ENCODE data around the gene VPS4A. TPM values are rescaled to one million over a fixed set of nuclear protein-coding genes. Genes with fewer than 3 reads are reported as not detected.

Gene VPS4A
- polyA plus RNA-seq, 1 of the 3 experiments (the other 2 are of a cell fraction), result 20.8 TPM

GRCh38 chr16:69298261-69298660, 12.9 kb upstream of the VPS4A start:
- Histone ChIP-seq H3K4me3 (ENCODE audit: low read depth in 2 of 2, low read length in 1 of 2) (no peak overlapping the region), H3K27me3 (ENCODE audit: insufficient read depth) (no peaks in the 10 kb centered on the region), H3K4me1 (ENCODE audit: control insufficient read depth in 1 of 2, insufficient read depth in 2 of 2, low read depth in 1 of 2, low read length in 1 of 2) (no peaks in the 10 kb centered on the region), H3K9ac (no peak overlapping the region), H3K9me3 (no peaks in the 10 kb centered on the region), H2AFZ (ENCODE audit: low read depth) (no peak overlapping the region), H3K4me2 (no peak overlapping the region), H3K79me2 (ENCODE audit: insufficient read depth) (0 out of 2 replicates have a peak, but pooled peaks cover 6% of the 10 kb centered on the region), H3K27ac (ENCODE audit: low read depth in 2 of 2, low read length in 1 of 2) (no peak overlapping the region), H3K9me2 (no peaks in the 10 kb centered on the region), H3F3A (replicated peaks; ENCODE audit: insufficient read depth) (no peaks in the 10 kb centered on the region), H4K20me1 (ENCODE audit: insufficient read depth) (no peaks in the 10 kb centered on the region), H3K36me3 (replicated peaks in 1 of 2; ENCODE audit: control insufficient read depth in 1 of 2, insufficient read depth in 2 of 2, low read length in 1 of 2) (peaks cover 18 to 44% of the 10 kb centered on the region in 2 experiments)
- TF ChIP-seq, protein P1, sequence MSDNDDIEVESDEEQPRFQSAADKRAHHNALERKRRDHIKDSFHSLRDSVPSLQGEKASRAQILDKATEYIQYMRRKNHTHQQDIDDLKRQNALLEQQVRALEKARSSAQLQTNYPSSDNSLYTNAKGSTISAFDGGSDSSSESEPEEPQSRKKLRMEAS (IDR thresholded peaks at IDR 0.05; ENCODE audit: low read depth), result no peak
- TF ChIP-seq, protein P2, sequence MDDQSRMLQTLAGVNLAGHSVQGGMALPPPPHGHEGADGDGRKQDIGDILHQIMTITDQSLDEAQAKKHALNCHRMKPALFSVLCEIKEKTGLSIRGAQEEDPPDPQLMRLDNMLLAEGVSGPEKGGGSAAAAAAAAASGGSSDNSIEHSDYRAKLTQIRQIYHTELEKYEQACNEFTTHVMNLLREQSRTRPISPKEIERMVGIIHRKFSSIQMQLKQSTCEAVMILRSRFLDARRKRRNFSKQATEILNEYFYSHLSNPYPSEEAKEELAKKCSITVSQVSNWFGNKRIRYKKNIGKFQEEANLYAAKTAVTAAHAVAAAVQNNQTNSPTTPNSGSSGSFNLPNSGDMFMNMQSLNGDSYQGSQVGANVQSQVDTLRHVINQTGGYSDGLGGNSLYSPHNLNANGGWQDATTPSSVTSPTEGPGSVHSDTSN (IDR thresholded peaks at IDR 0.05), result no peak
- no peak for TF ChIP-seq USF2 (IDR thresholded peaks at IDR 0.05; ENCODE audit: borderline replicate concordance, low read depth, low read length)
- no peak for TF ChIP-seq FOSL2 (IDR thresholded peaks at IDR 0.05; ENCODE audit: borderline replicate concordance, low read depth)
- TF ChIP-seq GABPA (IDR thresholded peaks at IDR 0.05; ENCODE audit: low read depth), result no peak
- no peak for TF ChIP-seq RXRA (IDR thresholded peaks at IDR 0.05; ENCODE audit: borderline replicate concordance, low read depth)
- DNase-seq, result no peak
- WGBS (ENCODE audit: low lambda C conversion rate), result 99% methylated on average over 4 of the region's 4 CpGs
- ChIA-PET CTCF (interaction anchor here (0.9 kb wide), 1 partner anchor 146 kb away, joined by 3 read pairs; no protein-coding TSS in a partner anchor), POLR2A (no interaction called here)

DNA sequence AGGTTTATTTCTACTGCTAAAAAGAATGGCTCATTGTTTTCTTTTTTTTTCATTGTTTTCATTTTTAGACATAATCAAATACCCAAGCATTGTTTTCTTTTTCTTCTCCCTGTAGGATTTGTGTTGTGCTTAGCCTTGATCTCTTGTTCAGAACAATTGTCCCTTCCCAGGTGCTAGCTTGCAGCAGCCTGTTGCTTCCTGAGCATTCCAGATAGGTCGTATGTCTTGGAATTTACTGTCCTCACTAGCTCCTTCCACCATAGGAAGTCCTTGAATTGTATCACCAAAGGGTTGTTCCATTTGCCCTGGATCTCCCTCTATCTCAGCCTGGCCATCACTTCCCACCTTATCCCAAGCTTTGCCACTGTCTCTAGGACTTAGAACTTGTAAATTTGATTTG, 10.0 kb upstream of the VPS4A start:
- CTCF ChIA-PET, result interaction anchor here (1.0 to 1.6 kb wide), 4 partner anchors 9 to 15 kb away, joined by 3 read pairs; no protein-coding TSS in a partner anchor
- TF ChIP-seq CHD2 (IDR thresholded peaks at IDR 0.05; ENCODE audit: low read length, partially characterized antibody), result no peak
- TF ChIP-seq, protein P3, sequence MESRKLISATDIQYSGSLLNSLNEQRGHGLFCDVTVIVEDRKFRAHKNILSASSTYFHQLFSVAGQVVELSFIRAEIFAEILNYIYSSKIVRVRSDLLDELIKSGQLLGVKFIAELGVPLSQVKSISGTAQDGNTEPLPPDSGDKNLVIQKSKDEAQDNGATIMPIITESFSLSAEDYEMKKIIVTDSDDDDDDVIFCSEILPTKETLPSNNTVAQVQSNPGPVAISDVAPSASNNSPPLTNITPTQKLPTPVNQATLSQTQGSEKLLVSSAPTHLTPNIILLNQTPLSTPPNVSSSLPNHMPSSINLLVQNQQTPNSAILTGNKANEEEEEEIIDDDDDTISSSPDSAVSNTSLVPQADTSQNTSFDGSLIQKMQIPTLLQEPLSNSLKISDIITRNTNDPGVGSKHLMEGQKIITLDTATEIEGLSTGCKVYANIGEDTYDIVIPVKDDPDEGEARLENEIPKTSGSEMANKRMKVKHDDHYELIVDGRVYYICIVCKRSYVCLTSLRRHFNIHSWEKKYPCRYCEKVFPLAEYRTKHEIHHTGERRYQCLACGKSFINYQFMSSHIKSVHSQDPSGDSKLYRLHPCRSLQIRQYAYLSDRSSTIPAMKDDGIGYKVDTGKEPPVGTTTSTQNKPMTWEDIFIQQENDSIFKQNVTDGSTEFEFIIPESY (IDR thresholded peaks at IDR 0.05; ENCODE audit: borderline replicate concordance, low read depth), result no peak
- no peak for TF ChIP-seq GATA2 (CRISPR knock-in tag; IDR thresholded peaks at IDR 0.05)
- no peak for TF ChIP-seq RXRA (IDR thresholded peaks at IDR 0.05; ENCODE audit: borderline replicate concordance, low read depth)
- TF ChIP-seq REST (IDR thresholded peaks at IDR 0.05; ENCODE audit: low read depth, low read length), result no peak
- TF ChIP-seq POLR2AphosphoS5 (IDR thresholded peaks at IDR 0.05; ENCODE audit: low read depth, low read length), result no peak
- TF ChIP-seq, protein P1 (IDR thresholded peaks at IDR 0.05; ENCODE audit: low read depth), result no peak
- TF ChIP-seq SIN3A (IDR thresholded peaks at IDR 0.05; ENCODE audit: borderline replicate concordance, low read depth, low read length), result no peak
- TF ChIP-seq ELF1 (IDR thresholded peaks at IDR 0.05), result no peak
- no peak for TF ChIP-seq TEAD4 (IDR thresholded peaks at IDR 0.05; ENCODE audit: borderline replicate concordance, insufficient read depth)
- TF ChIP-seq, protein P2 (IDR thresholded peaks at IDR 0.05), result no peak
- no peak for TF ChIP-seq RFX5 (IDR thresholded peaks at IDR 0.05; ENCODE audit: low read length)
- TF ChIP-seq, protein P4, sequence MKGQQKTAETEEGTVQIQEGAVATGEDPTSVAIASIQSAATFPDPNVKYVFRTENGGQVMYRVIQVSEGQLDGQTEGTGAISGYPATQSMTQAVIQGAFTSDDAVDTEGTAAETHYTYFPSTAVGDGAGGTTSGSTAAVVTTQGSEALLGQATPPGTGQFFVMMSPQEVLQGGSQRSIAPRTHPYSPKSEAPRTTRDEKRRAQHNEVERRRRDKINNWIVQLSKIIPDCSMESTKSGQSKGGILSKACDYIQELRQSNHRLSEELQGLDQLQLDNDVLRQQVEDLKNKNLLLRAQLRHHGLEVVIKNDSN (IDR thresholded peaks at IDR 0.05; ENCODE audit: borderline replicate concordance, low read depth), result no peak

More for the DNA sequence above, 10.0 kb upstream of the VPS4A start:
- no peaks in the 10 kb centered on the region for H3K79me2 ChIP-seq (ENCODE audit: insufficient read depth)
- H3F3A ChIP-seq (replicated peaks; ENCODE audit: insufficient read depth), result peaks cover 6% of the 10 kb centered on the region
- H3K9me2 ChIP-seq, result no peaks in the 10 kb centered on the region
- H3K9ac ChIP-seq, result no peak overlapping the region
- H3K36me3 ChIP-seq (replicated peaks in 1 of 2; ENCODE audit: control insufficient read depth in 1 of 2, insufficient read depth in 2 of 2, low read length in 1 of 2), result peaks cover 25 to 45% of the 10 kb centered on the region in 2 experiments
- no peaks in the 10 kb centered on the region for H3K27me3 ChIP-seq (ENCODE audit: insufficient read depth)
- no peaks in the 10 kb centered on the region for H3K4me1 ChIP-seq (ENCODE audit: control insufficient read depth in 1 of 2, insufficient read depth in 2 of 2, low read depth in 1 of 2, low read length in 1 of 2)
- no peak overlapping the region for H2AFZ ChIP-seq (ENCODE audit: low read depth)
- no peak overlapping the region for H3K4me2 ChIP-seq
- H3K27ac ChIP-seq (ENCODE audit: low read depth in 2 of 2, low read length in 1 of 2), result no peak overlapping the region
- POLR2A ChIA-PET, result interaction anchor here (1.2 kb wide), 1 partner anchor 11 kb away, joined by 3 read pairs; no protein-coding TSS in a partner anchor
- no peaks in the 10 kb centered on the region for H3K9me3 ChIP-seq
- no peak overlapping the region for H3K4me3 ChIP-seq (ENCODE audit: low read depth in 2 of 2, low read length in 1 of 2)
- no peaks in the 10 kb centered on the region for H4K20me1 ChIP-seq (ENCODE audit: insufficient read depth)
- 83% methylated on average over 1 of the region's 1 CpG for WGBS (ENCODE audit: low lambda C conversion rate)
- no peak for DNase-seq
